Fibroblast of mammary gland (primary cell): ENCODE results near the gene RAF1.

Experiments
- DNase-seq: peaks from one replicate; pipeline ENCODE4 v3.0.0-alpha.2; 2010; ENCODE audit warnings: low read depth
- H3K4me3 ChIP-seq: 2 replicates; pipeline ENCODE4 v1.5.1; 2011; ENCODE audit warnings: low read depth, mild to moderate bottlenecking, low read length, moderate library complexity; ENCODE audit not compliant: control insufficient read depth
- CTCF ChIP-seq: conservative IDR thresholded peaks from 2 replicates; pipeline ENCODE4 v1.5.1; 2011; ENCODE audit warnings: low read depth, low read length, inconsistent platforms; ENCODE audit not compliant: control insufficient read depth, insufficient read depth

The RAF1 gene

DNA sequence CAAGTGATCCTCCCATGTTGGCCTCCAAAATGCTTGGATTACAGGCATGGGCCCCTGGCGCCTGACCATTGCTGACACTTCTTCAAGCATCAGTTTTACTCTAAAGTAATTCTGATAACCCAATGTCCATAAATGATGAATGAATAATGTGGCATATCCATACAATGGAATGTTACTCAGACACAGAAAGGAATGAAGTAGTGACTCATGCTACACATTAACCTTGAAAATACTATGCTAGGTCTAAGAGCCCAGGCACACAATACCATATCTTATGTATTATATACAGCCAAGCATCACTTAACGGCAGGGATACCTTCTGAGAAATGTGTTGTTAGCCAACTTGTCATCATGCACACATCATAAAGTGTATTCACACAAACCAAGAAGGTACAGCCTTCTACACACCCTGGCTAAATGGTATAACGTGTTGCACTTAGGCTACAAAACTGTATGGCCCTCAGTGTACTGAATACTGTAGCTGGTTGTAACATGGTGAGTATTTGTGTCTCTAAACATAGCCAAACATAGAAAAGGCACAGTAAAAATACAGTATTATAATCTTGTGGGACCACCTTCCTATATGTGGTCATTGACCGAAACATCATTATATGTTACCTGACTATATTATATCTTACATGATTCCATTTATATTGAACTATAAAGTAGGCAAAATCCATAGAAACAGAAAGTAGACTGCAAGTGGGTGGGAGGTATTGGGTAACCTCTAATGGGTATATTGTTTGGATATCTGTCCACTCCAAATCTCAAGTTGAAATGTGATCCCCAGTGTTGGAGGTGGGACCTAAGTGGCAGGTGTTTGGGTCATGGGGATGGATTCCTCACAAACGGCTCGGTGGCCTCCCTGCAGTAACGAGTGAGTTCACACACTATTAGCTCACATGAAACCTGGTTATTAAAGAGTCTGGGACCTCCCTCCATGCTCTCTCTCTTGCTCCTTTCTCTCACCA lies 75.6 kb downstream of the RAF1 start:
- no peak overlapping the region for H3K4me3 ChIP-seq
- TF ChIP-seq CTCF: no peak
- peak; percentile 18 for DNase-seq

GRCh38 chr3:12586403-12586802 lies 77.5 kb downstream of the RAF1 start:
- no peak for TF ChIP-seq CTCF
- no peak for DNase-seq
- H3K4me3 ChIP-seq: no peak overlapping the region

DNA sequence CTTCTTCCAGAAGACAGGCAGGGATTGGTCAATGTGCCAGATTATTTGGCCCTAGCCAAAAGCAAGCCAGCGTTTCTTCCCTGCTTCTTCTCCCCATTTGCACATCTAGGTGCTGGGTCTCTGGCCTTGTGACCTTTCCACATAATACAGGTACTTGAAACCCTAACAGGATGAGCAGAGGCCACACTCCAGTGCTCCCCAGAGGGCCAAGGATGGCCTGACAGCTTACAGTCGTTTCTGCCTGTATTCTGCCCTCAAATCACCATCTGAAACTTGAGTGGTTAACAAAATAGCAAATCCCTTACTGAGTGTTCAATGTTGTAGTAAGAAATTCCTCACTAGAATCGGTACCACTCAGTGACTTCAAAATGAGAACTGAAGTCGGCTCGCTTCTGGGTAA lies 77.9 kb downstream of the RAF1 start:
- H3K4me3 ChIP-seq: no peak overlapping the region
- DNase-seq: no peak
- no peak for TF ChIP-seq CTCF

GRCh38 chr3:12585181-12585580 lies 78.7 kb downstream of the RAF1 start:
- H3K4me3 ChIP-seq: no peak overlapping the region
- DNase-seq: no peak
- no peak for TF ChIP-seq CTCF

DNA sequence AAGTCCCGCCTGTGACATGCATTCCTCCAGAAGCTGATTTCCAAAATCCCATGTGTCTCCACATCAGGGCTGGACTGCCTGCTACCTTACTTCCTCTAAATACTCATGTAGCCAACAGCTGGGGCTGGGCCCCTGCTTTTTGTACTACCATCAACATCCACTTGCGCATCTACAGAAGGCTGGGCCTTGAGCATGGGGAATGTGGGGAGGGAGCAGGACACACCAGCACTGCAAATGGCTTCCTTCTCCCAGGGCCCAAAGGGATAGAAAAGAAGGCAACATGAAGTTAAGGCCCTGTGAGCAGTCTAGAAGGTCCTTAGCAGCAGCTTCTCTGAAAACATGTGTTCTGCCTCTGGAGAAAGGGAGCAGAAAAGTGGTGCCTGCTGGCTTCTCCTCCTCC lies 79.8 kb downstream of the RAF1 start:
- no peak for TF ChIP-seq CTCF
- H3K4me3 ChIP-seq: no peak overlapping the region
- DNase-seq: no peak

DNA sequence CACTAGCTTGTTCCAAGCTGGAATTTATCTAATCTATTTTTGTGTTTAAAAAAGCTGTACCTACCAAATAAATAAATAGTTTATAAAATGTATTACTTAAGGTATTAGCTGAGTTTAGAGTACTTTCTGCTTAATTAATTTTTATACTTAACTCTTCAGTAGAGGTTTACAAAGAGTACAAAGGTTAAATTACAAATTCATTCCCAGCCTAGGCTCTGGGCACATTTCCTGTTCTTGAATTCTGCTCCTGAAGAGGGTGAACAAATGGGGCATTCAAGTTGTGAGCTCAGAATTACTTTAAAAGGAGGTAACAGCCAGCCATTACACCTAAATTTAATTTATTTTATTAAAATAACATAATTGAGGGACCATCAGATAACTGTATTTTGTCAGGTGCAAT lies 80.6 kb downstream of the RAF1 start:
- no peak for DNase-seq
- H3K4me3 ChIP-seq: no peak overlapping the region
- TF ChIP-seq CTCF: no peak
